GM10266 (cell line): Measurements from ENCODE around the gene ZNF366.

Source experiments
- DNase-seq: peaks from one replicate; pipeline ENCODE4 v3.0.0; 2012; ENCODE audit errors: extremely low spot score
- TF ChIP-seq, protein P1 (sequence below): IDR thresholded peaks from 2 replicates; pipeline ENCODE4 v1.5.1; 2012; ENCODE audit warnings: mild to moderate bottlenecking, low read depth; ENCODE audit not compliant: control insufficient read depth, insufficient read depth; ENCODE audit errors: missing control alignments

ZNF366 gene

DNA sequence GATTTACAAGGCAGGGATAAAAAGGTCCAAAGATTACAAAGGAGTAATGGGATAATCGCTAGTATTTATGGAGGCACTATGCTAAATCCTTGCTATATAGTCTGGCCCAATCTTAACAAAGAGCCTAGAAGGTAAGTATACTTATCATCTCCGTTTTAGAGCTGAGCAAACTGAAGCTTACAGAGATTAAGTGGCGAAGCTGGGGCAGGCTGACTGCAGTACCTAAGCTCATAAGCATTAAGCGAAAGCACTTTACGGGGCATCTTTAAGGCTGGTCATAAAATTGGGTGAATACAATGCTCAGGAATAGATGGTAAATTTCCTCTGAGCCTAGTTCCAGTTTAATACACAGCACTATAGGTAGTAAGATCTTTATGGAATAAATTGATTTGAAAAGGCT is 30.0 kb upstream of the ZNF366 start:
- DNase-seq, result no peak
- TF ChIP-seq, protein P1, sequence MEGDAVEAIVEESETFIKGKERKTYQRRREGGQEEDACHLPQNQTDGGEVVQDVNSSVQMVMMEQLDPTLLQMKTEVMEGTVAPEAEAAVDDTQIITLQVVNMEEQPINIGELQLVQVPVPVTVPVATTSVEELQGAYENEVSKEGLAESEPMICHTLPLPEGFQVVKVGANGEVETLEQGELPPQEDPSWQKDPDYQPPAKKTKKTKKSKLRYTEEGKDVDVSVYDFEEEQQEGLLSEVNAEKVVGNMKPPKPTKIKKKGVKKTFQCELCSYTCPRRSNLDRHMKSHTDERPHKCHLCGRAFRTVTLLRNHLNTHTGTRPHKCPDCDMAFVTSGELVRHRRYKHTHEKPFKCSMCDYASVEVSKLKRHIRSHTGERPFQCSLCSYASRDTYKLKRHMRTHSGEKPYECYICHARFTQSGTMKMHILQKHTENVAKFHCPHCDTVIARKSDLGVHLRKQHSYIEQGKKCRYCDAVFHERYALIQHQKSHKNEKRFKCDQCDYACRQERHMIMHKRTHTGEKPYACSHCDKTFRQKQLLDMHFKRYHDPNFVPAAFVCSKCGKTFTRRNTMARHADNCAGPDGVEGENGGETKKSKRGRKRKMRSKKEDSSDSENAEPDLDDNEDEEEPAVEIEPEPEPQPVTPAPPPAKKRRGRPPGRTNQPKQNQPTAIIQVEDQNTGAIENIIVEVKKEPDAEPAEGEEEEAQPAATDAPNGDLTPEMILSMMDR, result no peak

DNA sequence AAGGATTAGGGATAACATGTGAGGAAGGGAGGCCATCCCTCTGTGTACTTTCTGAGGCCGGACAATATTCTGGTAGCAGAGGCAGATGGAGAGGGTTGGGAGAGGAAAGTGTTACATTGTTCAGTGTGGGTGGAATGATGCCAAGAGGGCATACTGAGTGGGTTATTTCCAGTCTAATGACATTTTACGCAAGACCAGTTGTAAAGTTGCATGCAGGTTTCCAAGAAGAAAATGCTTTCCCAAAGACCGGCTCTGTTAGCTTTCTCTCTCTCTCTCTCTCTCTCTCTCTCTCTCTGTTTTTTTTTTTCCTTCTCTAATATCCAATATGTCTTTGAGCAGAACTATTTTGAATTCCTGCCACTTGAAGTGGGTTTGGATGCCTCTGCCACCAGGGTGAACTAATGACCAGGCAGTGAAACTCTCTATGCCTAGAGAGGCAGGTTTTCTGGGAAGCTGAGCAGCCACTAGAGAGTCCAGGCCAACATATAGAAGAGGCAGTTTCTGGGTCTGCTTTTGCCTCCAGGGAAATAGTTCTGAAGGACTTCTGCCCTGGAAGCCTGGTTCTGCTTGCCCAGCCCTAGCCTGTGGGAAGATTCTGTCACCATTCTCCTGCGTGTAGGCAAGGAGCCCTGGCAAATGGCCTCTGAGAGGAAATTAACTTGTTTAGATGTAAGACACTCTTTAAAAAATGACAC is 24.4 kb upstream of the ZNF366 start:
- TF ChIP-seq, protein P1, result no peak
- DNase-seq, result no peak

DNA sequence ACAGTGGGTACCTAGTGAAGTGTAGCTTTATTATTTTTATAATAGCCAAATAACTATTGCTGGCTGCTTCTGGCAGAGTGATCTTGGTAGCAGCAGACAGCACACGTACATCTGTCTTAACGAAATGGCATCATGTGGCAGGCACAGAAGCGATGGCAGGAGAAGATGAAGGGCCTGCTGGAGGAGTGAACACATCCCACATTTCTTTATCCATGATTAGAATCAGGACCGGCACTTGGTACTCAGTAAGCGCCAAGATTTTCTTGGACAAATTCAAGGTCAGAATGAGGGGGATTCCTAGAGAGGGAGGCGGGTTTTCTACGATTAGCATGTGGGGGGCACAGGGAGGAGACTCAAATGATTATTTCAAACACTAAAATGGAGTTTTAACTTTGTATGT is 23.0 kb upstream of the ZNF366 start:
- TF ChIP-seq, protein P1, result no peak
- DNase-seq, result no peak

DNA sequence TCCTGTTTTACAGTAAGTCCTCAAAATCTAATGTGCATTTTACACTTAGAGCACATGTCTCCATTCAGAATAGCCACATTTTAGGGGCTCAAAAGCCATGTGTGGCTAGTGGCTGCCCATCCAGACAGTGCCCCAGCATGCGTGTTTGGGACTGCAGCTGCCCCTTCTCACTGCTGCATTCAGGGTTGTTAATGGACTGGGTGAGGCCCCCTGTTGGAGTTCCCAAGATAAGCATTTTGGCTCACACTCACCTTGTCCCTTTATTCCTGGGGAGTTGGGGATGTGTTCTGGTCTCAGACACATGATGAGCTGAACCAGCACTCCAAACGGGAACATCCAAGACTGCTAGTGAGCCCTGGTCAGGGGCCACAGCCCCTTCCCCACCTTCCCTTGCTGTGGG is 22.2 kb upstream of the ZNF366 start:
- TF ChIP-seq, protein P1, result no peak
- DNase-seq, result no peak

DNA sequence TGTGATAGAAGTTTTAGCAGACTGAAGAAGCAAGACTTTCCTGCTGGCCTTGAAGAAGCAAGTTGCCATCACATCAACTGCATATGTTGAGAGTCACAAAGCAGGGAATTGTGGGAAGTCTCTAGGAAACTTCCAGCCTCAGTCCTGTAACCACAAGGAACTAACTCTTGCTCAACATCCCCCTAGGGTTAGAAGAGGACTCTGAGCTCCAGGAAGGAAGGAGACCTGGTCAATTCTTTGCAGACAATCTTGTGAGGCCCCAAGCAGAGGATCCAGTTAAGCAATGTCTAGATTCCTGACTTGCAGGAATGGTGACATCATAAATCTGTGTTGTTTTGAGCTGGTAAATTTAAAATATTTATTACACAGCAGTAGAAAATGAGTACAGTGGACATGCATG is 18.6 kb upstream of the ZNF366 start:
- DNase-seq, result no peak
- TF ChIP-seq, protein P1, result no peak

DNA sequence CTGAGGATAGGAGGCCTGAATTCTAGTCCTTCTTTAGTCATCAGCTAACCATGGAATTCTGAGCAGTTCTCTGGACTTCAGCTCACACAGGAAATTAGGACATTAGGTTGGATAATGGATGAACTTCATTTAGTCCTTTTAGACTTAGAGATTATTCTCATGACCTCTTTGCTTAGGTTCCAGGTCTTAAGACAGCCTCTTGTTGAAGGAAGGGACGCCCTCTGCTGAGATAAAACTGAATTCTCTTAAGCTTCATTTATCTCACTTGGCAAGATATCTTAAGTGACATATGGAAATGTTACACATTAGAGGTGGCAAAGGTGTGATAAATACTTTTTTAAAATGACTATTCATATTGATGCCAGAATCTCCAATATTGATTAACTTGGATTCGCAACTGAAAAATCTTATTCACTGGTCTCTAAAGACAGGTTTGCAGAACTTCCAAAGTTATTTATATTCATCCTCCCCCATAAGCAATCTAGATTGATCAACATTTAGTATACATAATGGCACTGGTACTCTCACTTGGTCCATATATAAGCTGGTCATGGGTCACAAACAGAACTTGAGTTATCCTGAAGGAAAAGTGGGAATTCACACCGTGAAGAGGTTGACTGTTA is 16.9 kb upstream of the ZNF366 start:
- peak; percentile 56 for DNase-seq

DNA sequence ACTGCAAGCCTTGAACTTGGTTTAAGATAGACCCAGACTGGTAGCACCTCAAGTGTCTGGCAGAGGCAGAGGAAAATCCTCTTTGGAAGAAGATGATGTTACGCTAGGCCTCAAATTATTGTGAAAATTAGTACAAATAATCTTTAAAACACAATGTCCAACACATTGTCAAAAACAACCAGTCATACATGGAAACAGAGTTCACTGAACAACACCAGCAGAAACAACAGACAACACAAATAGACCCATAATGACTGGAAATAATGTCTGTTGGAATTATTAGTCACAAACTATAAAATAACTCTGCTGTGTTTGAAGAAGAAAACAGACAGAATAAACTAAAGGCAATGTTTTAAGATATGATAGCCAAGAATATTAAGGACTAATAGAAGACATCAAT is 15.4 kb upstream of the ZNF366 start:
- TF ChIP-seq, protein P1, result no peak
- no peak for DNase-seq

More for the DNA sequence above, 16.9 kb upstream of the ZNF366 start:
- TF ChIP-seq, protein P1, result peak; percentile 70
